B cell (primary cell): ENCODE data around the gene SPATA19.

Experiments used
- CTCF ChIP-seq: fragments of 200-600 bp; IDR thresholded peaks from one replicate; pipeline ENCODE4 v1.8.0; 2022; ENCODE audit warnings: antibody characterized with exemption, mild to moderate bottlenecking
- EZH2 ChIP-seq: IDR thresholded peaks from 2 replicates; pipeline ENCODE4 v1.6.1; 2012; ENCODE audit warnings: borderline replicate concordance, low read depth, mild to moderate bottlenecking, moderate library complexity, low read length; ENCODE audit not compliant: insufficient read depth, poor library complexity, severe bottlenecking

- TF ChIP-seq CTCF: no peak
- no peak for TF ChIP-seq EZH2
Observed at GRCh38 chr11:133824593-133824992, 20.7 kb downstream of the SPATA19 start.
